Gastroesophageal sphincter (tissue), 3 donors: Measurements from ENCODE around the gene PRRG2.

Source experiments
- POLR2AphosphoS5 ChIP-seq: sonication (generic); formaldehyde crosslinking; IDR thresholded peaks from one replicate; pipeline ENCODE4 v1.6.1; 2017; ENCODE audit warnings: antibody characterized with exemption
- TF ChIP-seq, protein P1 (sequence below), 4 experiments: fragments of 200-600 bp in 2 of 4; fragments of 450-650 bp in 2 of 4; sonication (generic) in 1 of 4; IDR thresholded peaks; one replicate each; pipeline ENCODE4 v1.5.1; 2017 to 2019; ENCODE audit warnings: antibody characterized with exemption in 4 of 4, mild to moderate bottlenecking in 2 of 4, moderate library complexity in 2 of 4

- no peak for TF ChIP-seq POLR2AphosphoS5
- TF ChIP-seq, protein P1, sequence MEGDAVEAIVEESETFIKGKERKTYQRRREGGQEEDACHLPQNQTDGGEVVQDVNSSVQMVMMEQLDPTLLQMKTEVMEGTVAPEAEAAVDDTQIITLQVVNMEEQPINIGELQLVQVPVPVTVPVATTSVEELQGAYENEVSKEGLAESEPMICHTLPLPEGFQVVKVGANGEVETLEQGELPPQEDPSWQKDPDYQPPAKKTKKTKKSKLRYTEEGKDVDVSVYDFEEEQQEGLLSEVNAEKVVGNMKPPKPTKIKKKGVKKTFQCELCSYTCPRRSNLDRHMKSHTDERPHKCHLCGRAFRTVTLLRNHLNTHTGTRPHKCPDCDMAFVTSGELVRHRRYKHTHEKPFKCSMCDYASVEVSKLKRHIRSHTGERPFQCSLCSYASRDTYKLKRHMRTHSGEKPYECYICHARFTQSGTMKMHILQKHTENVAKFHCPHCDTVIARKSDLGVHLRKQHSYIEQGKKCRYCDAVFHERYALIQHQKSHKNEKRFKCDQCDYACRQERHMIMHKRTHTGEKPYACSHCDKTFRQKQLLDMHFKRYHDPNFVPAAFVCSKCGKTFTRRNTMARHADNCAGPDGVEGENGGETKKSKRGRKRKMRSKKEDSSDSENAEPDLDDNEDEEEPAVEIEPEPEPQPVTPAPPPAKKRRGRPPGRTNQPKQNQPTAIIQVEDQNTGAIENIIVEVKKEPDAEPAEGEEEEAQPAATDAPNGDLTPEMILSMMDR (IDR thresholded peaks at IDR 0.05) = no peak
These were observed 22.5 kb upstream of the PRRG2 start for GRCh38 chr19:49558591-49558990.
